Stimulated activated naive CD8-positive, alpha-beta T cell treated with anti-CD3 and anti-CD28 coated beads, Interleukin-15, Interleukin-2, amounts not matched to agents 100 ng/mL and 50 ng/mL, for 24 hours (primary cell): Measurements from ENCODE around the gene GCHFR.

Experiments used
- H3K27ac Mint-ChIP-seq: one replicate; pipeline ENCODE4 v1.8.0; 2021; ENCODE audit warnings: mild to moderate bottlenecking, mixed read lengths
- H3K27me3 Mint-ChIP-seq: one replicate; pipeline ENCODE4 v1.8.0; 2021; ENCODE audit warnings: mixed read lengths
- H3K36me3 Mint-ChIP-seq: one replicate; pipeline ENCODE4 v1.8.0; 2021; ENCODE audit warnings: low read depth, mixed read lengths
- H3K4me1 Mint-ChIP-seq: one replicate; pipeline ENCODE4 v1.8.0; 2021; ENCODE audit warnings: low read depth, mixed read lengths
- H3K4me3 Mint-ChIP-seq: one replicate; pipeline ENCODE4 v1.8.0; 2021; ENCODE audit warnings: mild to moderate bottlenecking, mixed read lengths
- H3K9me3 Mint-ChIP-seq: one replicate; pipeline ENCODE4 v1.8.0; 2021; ENCODE audit warnings: mixed read lengths

GCHFR gene

GRCh38 chr15:40746916-40747418 lies 16.9 kb upstream of the GCHFR start:
- no peaks in the 10 kb centered on the region for H3K27me3 Mint-ChIP-seq
- H3K4me1 Mint-ChIP-seq: peaks cover 43% of the 10 kb centered on the region
- H3K4me3 Mint-ChIP-seq: no peak overlapping the region
- H3K9me3 Mint-ChIP-seq: no peaks in the 10 kb centered on the region
- peak overlapping the region; percentile 8 for H3K27ac Mint-ChIP-seq
- peaks cover 54% of the 10 kb centered on the region for H3K36me3 Mint-ChIP-seq

GRCh38 chr15:40747685-40748631 lies 15.9 kb upstream of the GCHFR start:
- no peaks in the 10 kb centered on the region for H3K9me3 Mint-ChIP-seq
- H3K27ac Mint-ChIP-seq: no peak overlapping the region
- peaks cover 54% of the 10 kb centered on the region for H3K36me3 Mint-ChIP-seq
- peaks cover 43% of the 10 kb centered on the region for H3K4me1 Mint-ChIP-seq
- H3K27me3 Mint-ChIP-seq: no peaks in the 10 kb centered on the region
- no peak overlapping the region for H3K4me3 Mint-ChIP-seq

- H3K27me3 Mint-ChIP-seq: no peaks in the 10 kb centered on the region
- peaks cover 43% of the 10 kb centered on the region for H3K4me1 Mint-ChIP-seq
- H3K36me3 Mint-ChIP-seq: peaks cover 47% of the 10 kb centered on the region
- no peak overlapping the region for H3K4me3 Mint-ChIP-seq
- no peaks in the 10 kb centered on the region for H3K9me3 Mint-ChIP-seq
- no peak overlapping the region for H3K27ac Mint-ChIP-seq
Observed at GRCh38 chr15:40749151-40749630, 14.7 kb upstream of the GCHFR start.

GRCh38 chr15:40750885-40751284 lies 13.0 kb upstream of the GCHFR start:
- peaks cover 36% of the 10 kb centered on the region for H3K4me1 Mint-ChIP-seq
- no peaks in the 10 kb centered on the region for H3K9me3 Mint-ChIP-seq
- H3K27ac Mint-ChIP-seq: no peak overlapping the region
- no peaks in the 10 kb centered on the region for H3K27me3 Mint-ChIP-seq
- H3K36me3 Mint-ChIP-seq: peaks cover 42% of the 10 kb centered on the region
- no peak overlapping the region for H3K4me3 Mint-ChIP-seq

- Mint-ChIP-seq H3K4me3 (no peak overlapping the region), H3K36me3 (peaks cover 38% of the 10 kb centered on the region), H3K27ac (no peak overlapping the region), H3K4me1 (peaks cover 35% of the 10 kb centered on the region), H3K27me3 (no peaks in the 10 kb centered on the region), H3K9me3 (no peaks in the 10 kb centered on the region)
Observed at GRCh38 chr15:40751745-40752144, 12.1 kb upstream of the GCHFR start.

GRCh38 chr15:40754574-40754882 lies 9.3 kb upstream of the GCHFR start:
- peaks cover 26% of the 10 kb centered on the region for H3K36me3 Mint-ChIP-seq
- H3K27ac Mint-ChIP-seq: peak overlapping the region; percentile 97
- H3K9me3 Mint-ChIP-seq: no peaks in the 10 kb centered on the region
- no peaks in the 10 kb centered on the region for H3K27me3 Mint-ChIP-seq
- peaks cover 33% of the 10 kb centered on the region for H3K4me1 Mint-ChIP-seq
- H3K4me3 Mint-ChIP-seq: peak overlapping the region; percentile 89

GRCh38 chr15:40754883-40755811 lies 8.7 kb upstream of the GCHFR start, which contains the start of gene RMDN3:
Gene RMDN3 (minus strand): TSS chr15:40755254. CDS start chr15:40754783, 471 bp downstream.
- Mint-ChIP-seq H3K4me3 (peak within 1 kb of the TSS; percentile 89), H3K9me3 (no peaks in the 10 kb centered on the region), H3K27me3 (no peaks in the 10 kb centered on the region), H3K27ac (peak within 1 kb of the TSS; percentile 97), H3K4me1 (peaks cover 33% of the 10 kb centered on the region), H3K36me3 (peaks cover 23% of the 10 kb centered on the region)

GRCh38 chr15:40755812-40756208 lies 8.1 kb upstream of the GCHFR start:
- Mint-ChIP-seq H3K36me3 (peaks cover 18% of the 10 kb centered on the region), H3K4me3 (peak overlapping the region; percentile 89), H3K27ac (peak overlapping the region; percentile 97), H3K9me3 (no peaks in the 10 kb centered on the region), H3K4me1 (peaks cover 33% of the 10 kb centered on the region), H3K27me3 (no peaks in the 10 kb centered on the region)

GRCh38 chr15:40756938-40757337 lies 6.9 kb upstream of the GCHFR start:
- peak overlapping the region; percentile 27 for H3K4me3 Mint-ChIP-seq
- no peak overlapping the region for H3K27ac Mint-ChIP-seq
- H3K4me1 Mint-ChIP-seq: peaks cover 33% of the 10 kb centered on the region
- no peaks in the 10 kb centered on the region for H3K9me3 Mint-ChIP-seq
- no peaks in the 10 kb centered on the region for H3K27me3 Mint-ChIP-seq
- peaks cover 8% of the 10 kb centered on the region for H3K36me3 Mint-ChIP-seq

- no peaks in the 10 kb centered on the region for H3K27me3 Mint-ChIP-seq
- H3K4me1 Mint-ChIP-seq: peaks cover 29% of the 10 kb centered on the region
- no peak overlapping the region for H3K4me3 Mint-ChIP-seq
- H3K27ac Mint-ChIP-seq: no peak overlapping the region
- no peaks in the 10 kb centered on the region for H3K9me3 Mint-ChIP-seq
- H3K36me3 Mint-ChIP-seq: no peaks in the 10 kb centered on the region
Observed at GRCh38 chr15:40759961-40760360, 3.9 kb upstream of the GCHFR start.

GRCh38 chr15:40762919-40763800 lies 708 bp upstream of the GCHFR start:
- Mint-ChIP-seq H3K27ac (peak overlapping the region; percentile 77), H3K9me3 (no peaks in the 10 kb centered on the region), H3K36me3 (peaks cover 4% of the 10 kb centered on the region), H3K27me3 (no peaks in the 10 kb centered on the region), H3K4me1 (peaks cover 33% of the 10 kb centered on the region), H3K4me3 (peak overlapping the region; percentile 81)

GRCh38 chr15:40764629-40765103 lies 798 bp downstream of the GCHFR start:
- no peaks in the 10 kb centered on the region for H3K9me3 Mint-ChIP-seq
- H3K4me3 Mint-ChIP-seq: peak overlapping the region; percentile 81
- H3K36me3 Mint-ChIP-seq: peaks cover 6% of the 10 kb centered on the region
- H3K27ac Mint-ChIP-seq: peak overlapping the region; percentile 90
- H3K4me1 Mint-ChIP-seq: peaks cover 48% of the 10 kb centered on the region
- no peaks in the 10 kb centered on the region for H3K27me3 Mint-ChIP-seq

- peaks cover 6% of the 10 kb centered on the region for H3K36me3 Mint-ChIP-seq
- H3K4me3 Mint-ChIP-seq: no peak overlapping the region
- no peaks in the 10 kb centered on the region for H3K27me3 Mint-ChIP-seq
- H3K9me3 Mint-ChIP-seq: no peaks in the 10 kb centered on the region
- H3K27ac Mint-ChIP-seq: no peak overlapping the region
- H3K4me1 Mint-ChIP-seq: peaks cover 60% of the 10 kb centered on the region
Observed at GRCh38 chr15:40766194-40766815, 2.4 kb downstream of the GCHFR start.
